HG02623 (cell line): Measurements from ENCODE around the gene LDLRAD3.
A peak's percentile ranks its signal among the peaks of the same experiment; 100 is the strongest.

Experiments used
- ATAC-seq: cut with Tn5 transposase; IDR thresholded peaks from one replicate; pipeline ENCODE4 v1.9.1; 2021; ENCODE audit warnings: moderate library complexity; ENCODE audit not compliant: unreplicated experiment

Gene LDLRAD3

DNA sequence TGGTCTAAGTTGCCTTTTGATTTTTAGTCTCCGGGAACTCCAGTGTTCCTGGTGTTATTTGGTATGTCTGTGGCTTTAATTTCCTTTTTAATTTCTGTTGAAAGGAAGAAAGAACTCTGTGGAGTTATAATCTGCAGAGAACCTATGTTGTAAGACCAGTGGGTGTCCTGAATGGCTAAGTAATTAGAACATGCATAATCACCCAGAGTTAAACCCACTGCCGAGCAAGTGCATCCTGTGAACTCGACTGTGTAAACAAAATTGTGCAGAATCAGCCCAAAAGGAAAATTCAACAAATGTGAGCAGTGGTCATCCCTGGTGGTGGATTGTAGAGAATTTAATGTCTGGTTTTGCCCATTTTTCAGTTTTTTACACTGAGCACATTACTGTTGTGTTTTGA, 182.8 kb downstream of the LDLRAD3 start:
- no peak for ATAC-seq

GRCh38 chr11:36127550-36127949, 183.7 kb downstream of the LDLRAD3 start:
- ATAC-seq, result no peak

DNA sequence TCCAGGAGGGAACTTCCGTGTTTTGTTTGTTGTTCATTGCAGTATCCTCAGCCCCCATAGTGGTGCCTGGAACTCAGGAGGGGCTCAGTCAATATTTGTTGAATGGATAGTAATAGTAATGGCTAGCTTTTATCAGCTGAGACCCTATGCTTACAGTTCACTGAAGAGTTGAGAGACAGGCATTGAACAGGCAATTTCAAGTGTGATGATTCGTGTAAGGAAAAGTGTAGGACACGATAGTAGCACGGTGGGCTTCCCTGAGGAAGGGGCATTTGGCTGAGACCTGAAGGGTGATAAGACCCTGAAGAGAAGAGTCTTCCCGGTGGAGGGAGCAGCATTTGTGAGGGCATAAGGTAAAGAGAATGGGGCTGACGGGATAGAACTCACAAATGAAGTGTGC, 186.1 kb downstream of the LDLRAD3 start:
- no peak for ATAC-seq

DNA sequence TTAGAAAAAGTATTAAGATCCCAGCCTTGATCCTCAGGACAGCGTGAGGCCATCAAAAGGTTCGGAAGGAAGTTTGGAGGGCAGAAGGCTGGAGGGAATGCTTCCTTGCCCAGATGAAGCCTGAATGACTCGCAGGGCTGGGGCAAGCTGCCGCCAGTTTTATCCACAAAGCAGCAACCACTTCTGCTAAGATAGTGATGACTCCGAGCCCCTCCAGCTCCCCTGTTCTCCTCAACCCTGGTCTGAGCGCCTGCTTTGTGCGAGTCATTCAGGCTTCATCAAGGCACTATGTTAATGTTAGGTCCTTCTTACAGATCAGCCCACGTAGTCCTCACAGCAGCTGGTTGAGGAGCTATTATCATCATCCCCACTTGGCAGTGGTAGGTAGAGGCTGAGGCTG, 186.5 kb downstream of the LDLRAD3 start:
- no peak for ATAC-seq

GRCh38 chr11:36131721-36132397, 188.0 kb downstream of the LDLRAD3 start:
- no peak for ATAC-seq

DNA sequence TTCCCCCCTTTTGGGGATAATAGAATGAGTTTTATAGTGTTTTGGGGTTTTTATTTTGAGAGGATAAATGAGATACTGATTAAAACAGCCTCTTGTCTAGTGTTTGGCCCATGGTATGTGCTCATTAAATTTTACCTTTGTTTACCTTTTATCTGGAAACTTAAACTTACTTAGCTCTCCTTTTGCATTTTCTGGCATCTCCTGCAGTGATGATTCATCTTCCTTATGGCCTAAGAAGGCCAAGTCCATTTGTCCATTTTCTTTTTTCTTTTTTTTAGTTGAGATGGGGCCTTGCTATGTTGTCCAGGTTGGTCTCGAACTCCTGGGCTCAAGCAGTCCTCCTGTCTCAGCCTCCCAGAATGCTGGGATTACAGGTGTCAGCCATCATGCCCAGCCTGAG, 189.1 kb downstream of the LDLRAD3 start:
- no peak for ATAC-seq

GRCh38 chr11:36135076-36135475, 191.2 kb downstream of the LDLRAD3 start:
- no peak for ATAC-seq

GRCh38 chr11:36139767-36140166, 195.9 kb downstream of the LDLRAD3 start:
- no peak for ATAC-seq

DNA sequence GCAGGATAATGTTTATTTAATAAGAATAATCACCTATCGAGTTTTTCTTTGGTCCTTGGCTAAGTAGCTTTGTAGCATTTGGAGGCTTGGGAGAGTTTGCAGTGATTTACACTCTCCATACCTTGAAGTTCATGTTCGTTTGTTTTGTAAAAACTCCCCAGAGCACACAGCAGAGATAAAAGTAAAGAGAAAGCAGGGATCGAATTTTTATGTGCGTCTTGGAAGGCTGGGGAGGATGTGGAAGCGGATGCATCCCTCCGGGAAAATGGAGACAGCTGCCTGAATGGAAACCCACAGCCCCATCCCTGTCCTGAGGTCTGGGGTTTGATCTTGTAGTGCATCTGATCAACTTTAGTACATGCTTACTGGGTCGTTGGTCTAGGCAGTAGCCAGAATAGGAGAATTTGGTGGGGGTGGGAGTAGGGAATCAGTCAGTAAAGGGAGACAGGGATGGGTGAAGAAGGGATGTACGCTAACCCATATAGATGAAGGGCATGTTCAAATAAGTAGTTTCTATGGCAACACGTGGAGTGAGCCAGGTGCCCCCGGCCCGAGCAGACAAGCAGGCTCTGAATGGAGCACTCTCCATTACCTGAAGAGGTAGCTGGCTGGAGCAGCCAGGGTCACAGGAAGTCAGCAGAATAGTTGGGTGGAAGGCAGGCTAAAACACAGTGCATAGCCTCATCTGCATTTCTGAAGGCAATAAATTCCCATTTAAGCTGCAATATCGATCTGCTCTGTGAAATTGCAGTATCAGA, 197.5 kb downstream of the LDLRAD3 start:
- ATAC-seq, result no peak

GRCh38 chr11:36141956-36142355, 198.1 kb downstream of the LDLRAD3 start:
- ATAC-seq, result no peak

DNA sequence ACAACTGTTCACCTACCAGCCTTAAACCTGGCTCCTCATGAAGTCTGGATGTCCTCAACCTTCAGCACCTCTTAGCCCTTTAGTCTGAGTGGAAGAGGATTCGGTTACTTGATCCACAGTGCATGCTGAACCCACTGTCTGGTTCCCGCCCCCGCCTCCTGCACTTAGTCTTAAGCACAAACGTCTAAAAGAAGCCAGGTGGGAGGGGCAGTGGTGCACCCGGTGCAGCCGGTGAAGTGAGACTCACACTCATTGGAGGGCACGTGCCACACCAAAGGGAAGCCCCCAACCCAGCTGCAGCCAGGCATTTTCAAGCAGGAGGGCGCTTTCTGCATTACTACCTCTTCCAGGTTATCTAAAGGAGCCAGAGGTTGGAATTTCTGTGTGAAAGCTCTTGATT, 198.6 kb downstream of the LDLRAD3 start:
- ATAC-seq, result no peak

DNA sequence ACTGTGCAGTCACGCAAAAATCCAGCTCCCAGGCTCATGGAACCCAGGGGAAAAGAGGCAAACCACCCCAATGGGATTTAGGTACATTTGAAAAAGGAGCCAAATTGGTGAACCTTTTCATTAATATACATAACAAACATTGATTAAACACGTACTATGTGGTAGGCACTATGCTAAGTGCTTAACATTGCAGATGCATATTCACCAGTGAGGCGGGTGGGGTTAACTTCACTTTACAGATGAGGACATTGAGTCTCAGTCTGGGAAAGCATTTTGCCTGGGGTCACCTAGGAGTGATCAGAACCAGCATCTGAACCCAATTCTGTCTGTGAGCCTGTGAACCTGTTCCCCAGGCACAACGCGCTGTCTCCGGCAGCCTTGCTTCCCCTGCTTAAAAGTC, 199.0 kb downstream of the LDLRAD3 start:
- no peak for ATAC-seq

DNA sequence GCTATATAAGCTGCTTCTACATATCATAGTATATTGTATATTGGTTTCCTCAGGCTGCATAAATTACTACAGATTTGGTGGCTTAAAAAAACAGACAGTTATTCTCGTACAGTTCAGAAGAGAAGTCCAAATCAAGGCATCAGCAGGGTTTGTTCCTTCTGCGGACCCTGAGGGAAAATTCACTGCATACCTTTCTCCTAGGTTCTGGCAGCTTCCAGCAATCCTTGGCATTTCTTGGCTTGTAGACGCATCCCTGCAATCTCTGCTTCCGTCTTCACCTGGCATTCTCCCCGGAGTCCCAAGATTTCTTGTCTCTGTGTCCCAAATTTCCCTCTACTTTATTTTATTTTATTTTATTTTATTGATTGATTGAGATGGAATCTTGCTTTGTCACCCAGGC, 202.6 kb downstream of the LDLRAD3 start:
- no peak for ATAC-seq

- ATAC-seq, result no peak
Measured at GRCh38 chr11:36147491-36147890, 203.6 kb downstream of the LDLRAD3 start.

- ATAC-seq, result no peak
Measured at GRCh38 chr11:36148701-36149100, 204.8 kb downstream of the LDLRAD3 start.

- peak; percentile 80 for ATAC-seq
Measured at GRCh38 chr11:36149538-36150242, 205.8 kb downstream of the LDLRAD3 start.

- no peak for ATAC-seq
Measured at GRCh38 chr11:36150986-36151385, 207.1 kb downstream of the LDLRAD3 start.

DNA sequence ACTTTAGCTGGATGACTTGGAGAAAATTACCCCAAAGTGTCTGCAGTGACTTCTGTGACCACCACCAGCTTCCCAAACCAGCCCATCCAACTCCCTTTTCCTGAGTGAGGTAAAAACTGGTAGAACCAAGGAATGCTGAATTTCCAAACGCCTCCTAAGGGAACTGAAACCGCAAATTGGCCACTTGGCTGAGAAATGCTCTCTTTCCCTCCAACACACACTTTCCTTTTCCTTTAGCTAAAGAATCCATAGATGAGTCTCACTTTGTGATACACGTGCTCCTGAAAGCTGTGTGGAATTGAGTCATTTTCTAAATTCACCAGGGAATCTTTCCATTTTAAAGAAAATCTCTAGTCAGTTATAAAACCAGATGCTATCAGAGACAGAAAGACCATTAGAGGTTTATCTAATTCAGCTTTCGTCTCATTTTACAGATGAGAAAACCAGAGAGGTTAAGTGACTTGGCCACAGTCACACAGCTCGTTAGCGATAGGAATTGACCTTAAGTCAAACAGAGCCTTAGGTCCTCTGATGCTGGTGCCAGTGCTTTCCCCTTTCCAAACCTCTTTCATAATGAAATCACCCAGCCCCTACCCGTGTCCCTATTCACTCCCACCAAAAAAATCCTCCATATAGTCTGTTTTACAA, 208.2 kb downstream of the LDLRAD3 start:
- ATAC-seq, result no peak

DNA sequence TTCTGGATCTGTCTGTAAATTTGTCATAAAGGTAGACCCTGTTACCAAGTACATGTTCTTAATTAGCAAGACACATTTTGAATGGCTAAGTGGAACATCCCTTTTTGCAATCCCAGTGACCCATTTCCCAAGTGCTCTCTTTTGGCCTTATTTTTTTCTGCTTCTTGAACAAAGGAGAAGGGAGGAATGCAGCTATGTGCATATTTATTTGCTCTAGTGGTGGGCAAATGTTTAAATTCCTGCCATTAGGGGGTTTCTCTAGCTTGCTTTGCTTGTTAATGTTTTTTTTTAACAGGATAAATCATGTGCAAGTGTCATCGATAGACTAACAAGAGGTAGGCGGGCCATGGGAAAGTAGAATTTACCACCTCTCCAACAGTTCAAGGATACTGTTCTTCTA, 209.7 kb downstream of the LDLRAD3 start:
- no peak for ATAC-seq

DNA sequence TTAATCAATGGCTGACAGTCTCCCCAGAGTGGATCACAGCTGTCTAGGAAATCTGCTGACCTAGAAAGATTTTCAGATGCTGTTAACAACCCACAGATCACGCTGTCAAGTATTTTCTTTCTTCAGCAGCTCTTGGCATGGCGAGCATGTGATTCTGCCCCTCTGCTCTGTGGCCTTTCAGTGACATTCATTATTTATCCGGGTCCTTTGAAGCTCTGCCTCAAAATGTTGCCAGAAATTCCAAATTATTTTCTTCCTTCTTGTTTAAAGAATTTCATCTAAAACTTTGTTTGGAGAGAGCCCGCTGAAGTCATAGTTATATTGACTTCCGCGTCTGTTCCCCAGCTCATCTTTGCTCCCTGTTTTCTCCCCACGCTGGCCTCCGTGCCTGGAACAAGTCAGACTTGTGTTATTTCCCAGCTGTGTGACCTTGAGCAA, 211.3 kb downstream of the LDLRAD3 start:
- ATAC-seq, result no peak

DNA sequence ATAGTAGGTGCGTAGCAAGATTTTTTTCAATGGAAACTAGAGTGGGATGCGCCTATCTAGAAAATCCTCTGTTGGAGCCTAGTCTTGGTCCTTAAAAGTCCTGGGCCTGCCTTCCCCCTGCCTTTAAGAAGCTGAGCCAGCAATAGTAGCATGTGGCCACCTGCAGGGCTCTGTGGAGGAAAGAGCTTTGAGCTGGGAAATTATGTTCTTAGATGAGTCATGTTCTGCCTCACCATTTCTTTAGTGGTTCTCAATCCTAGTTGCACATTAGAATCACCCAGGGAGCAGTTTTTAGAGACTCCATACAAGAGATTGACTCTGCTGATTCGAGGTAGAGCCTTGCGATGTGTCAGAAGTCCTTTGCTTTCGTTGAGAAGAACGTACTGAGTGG, 211.9 kb downstream of the LDLRAD3 start:
- no peak for ATAC-seq
